DND-41 (cell line): Measurements from ENCODE around the gene PDE8A.

Experiments used
- CTCF ChIP-seq: IDR thresholded peaks from 2 replicates; pipeline ENCODE4 v1.5.1; 2012; ENCODE audit warnings: borderline replicate concordance, low read length, moderate library complexity, mild to moderate bottlenecking; ENCODE audit not compliant: poor library complexity, severe bottlenecking; ENCODE audit errors: extremely low read depth
- EZH2 ChIP-seq: IDR thresholded peaks from 3 replicates; pipeline ENCODE4 v1.6.1; 2012; ENCODE audit warnings: borderline replicate concordance, low read depth, mild to moderate bottlenecking, moderate library complexity, low read length, inconsistent platforms; ENCODE audit not compliant: severe bottlenecking

- TF ChIP-seq CTCF, result no peak
- TF ChIP-seq EZH2, result no peak
Measured at GRCh38 chr15:85114886-85115285, 133.2 kb downstream of the PDE8A start.
